IMR-90 (cell line): Measurements from ENCODE around the gene UNK. TPM values are rescaled to one million over a fixed set of nuclear protein-coding genes. Genes with fewer than 3 reads are reported as not detected.

ENCODE experiments used
- ATAC-seq: fragments of 200-7000 bp; cut with Tn5 transposase; 2 replicates; pipeline ENCODE4 v1.9.1; 2020; ENCODE audit warnings: low read depth, mild to moderate bottlenecking, moderate library complexity
- BruUV-seq: library from RNA; stranded (reverse); fragments of 400-500 nt; replicated peaks from 2 replicates; lab custom pipeline; 2021; lab: Mats Ljungman, UMichigan
- CTCF ChIA-PET: fragments of 300-600 bp; formaldehyde crosslinking; extraction: SDS; loops from one replicate; lab custom pipeline; 2021; ENCODE audit warnings: antibody characterized with exemption; lab: Yijun Ruan, JAX
- POLR2A ChIA-PET: fragments of 300-600 bp; sonication (Branson Sonifier 250); formaldehyde crosslinking; loops from one replicate; lab custom pipeline; 2022; ENCODE audit warnings: antibody characterized with exemption; ENCODE audit not compliant: unreplicated experiment; lab: Charles Lee
- DNase-seq: peaks from one replicate; pipeline ENCODE4 v3.0.0; 2013
- H2AFZ ChIP-seq: replicated peaks from 2 replicates; pipeline ENCODE3; 2013; ENCODE audit warnings: low read length, mild to moderate bottlenecking; ENCODE audit not compliant: poor library complexity
- H2AK5ac ChIP-seq: 2 replicates; pipeline ENCODE4 v1.6.1; 2013; ENCODE audit warnings: low read depth, low read length, inconsistent platforms
- H2AK9ac ChIP-seq: replicated peaks from 2 replicates; pipeline ENCODE3; 2013; ENCODE audit warnings: mild to moderate bottlenecking, low read depth, low read length, moderate library complexity; ENCODE audit not compliant: poor library complexity
- H2BK120ac ChIP-seq: 2 replicates; pipeline ENCODE4 v1.6.1; 2013; ENCODE audit warnings: low read depth, low read length, inconsistent platforms
- H2BK15ac ChIP-seq: 3 replicates; pipeline ENCODE4 v1.6.1; 2013; ENCODE audit warnings: low read depth, low read length, inconsistent platforms
- H2BK20ac ChIP-seq: 2 replicates; pipeline ENCODE4 v1.6.1; 2013; ENCODE audit warnings: low read depth, mild to moderate bottlenecking, inconsistent platforms, low read length, moderate library complexity
- H2BK5ac ChIP-seq: 2 replicates; pipeline ENCODE4 v1.6.1; 2013; ENCODE audit warnings: mild to moderate bottlenecking, low read depth, low read length, inconsistent platforms; ENCODE audit not compliant: poor library complexity, severe bottlenecking
- H3K14ac ChIP-seq: replicated peaks from 2 replicates; pipeline ENCODE4 v1.6.1; 2013; ENCODE audit warnings: low read depth, low read length, inconsistent platforms
- H3K18ac ChIP-seq: 2 replicates; pipeline ENCODE4 v1.6.1; 2013; ENCODE audit warnings: low read depth, low read length, control low read depth
- H3K23ac ChIP-seq: 2 replicates; pipeline ENCODE4 v1.6.1; 2013; ENCODE audit warnings: low read depth, low read length, inconsistent platforms
- H3K27ac ChIP-seq: 2 replicates; pipeline ENCODE4 v1.5.1; 2013; ENCODE audit warnings: mild to moderate bottlenecking, control low read depth, low read length; ENCODE audit not compliant: insufficient read depth
- H3K27me3 ChIP-seq: 2 replicates; pipeline ENCODE4 v1.6.1; 2013; ENCODE audit warnings: low read length; ENCODE audit not compliant: control insufficient read depth, insufficient read depth
- H3K36me3 ChIP-seq: 2 replicates; pipeline ENCODE4 v1.6.1; 2013; ENCODE audit warnings: low read length, mixed read lengths; ENCODE audit not compliant: control insufficient read depth, insufficient read depth
- H3K4ac ChIP-seq: 2 replicates; pipeline ENCODE4 v1.6.1; 2013; ENCODE audit warnings: low read depth, low read length, inconsistent platforms
- H3K4me1 ChIP-seq: 2 replicates; pipeline ENCODE4 v1.6.1; 2013; ENCODE audit warnings: low read length, mixed read lengths; ENCODE audit not compliant: control insufficient read depth, insufficient read depth
- H3K4me2 ChIP-seq: 2 replicates; pipeline ENCODE4 v1.6.1; 2013; ENCODE audit warnings: low read depth, mild to moderate bottlenecking, control low read depth, low read length, moderate library complexity
- H3K4me3 ChIP-seq: 2 replicates; pipeline ENCODE4 v1.5.1; 2013; ENCODE audit warnings: low read depth, mild to moderate bottlenecking, control low read depth, low read length, moderate library complexity; ENCODE audit not compliant: insufficient read depth
- H3K56ac ChIP-seq: 2 replicates; pipeline ENCODE4 v1.6.1; 2013; ENCODE audit warnings: low read length, inconsistent platforms; ENCODE audit not compliant: insufficient read depth; ENCODE audit errors: extremely low read depth
- H3K79me1 ChIP-seq, 2 experiments: 2 replicates each; pipeline ENCODE4 v1.6.1; 2013; ENCODE audit warnings: low read length in 2 of 2, inconsistent platforms in 1 of 2, low read depth in 1 of 2
- H3K9ac ChIP-seq: 2 replicates; pipeline ENCODE4 v1.6.1; 2013; ENCODE audit warnings: low read depth, low read length, control low read depth
- H3K9me1 ChIP-seq: 2 replicates; pipeline ENCODE4 v1.6.1; 2013; ENCODE audit warnings: low read length, inconsistent platforms; ENCODE audit not compliant: insufficient read depth
- H3K9me3 ChIP-seq: 2 replicates; pipeline ENCODE4 v1.6.1; 2013; ENCODE audit warnings: low read length; ENCODE audit not compliant: control insufficient read depth, insufficient read depth
- H4K20me1 ChIP-seq: 2 replicates; pipeline ENCODE4 v1.6.1; 2013; ENCODE audit warnings: low read length, inconsistent platforms; ENCODE audit not compliant: insufficient read depth
- H4K5ac ChIP-seq: 2 replicates; pipeline ENCODE4 v1.6.1; 2013; ENCODE audit warnings: mild to moderate bottlenecking, low read depth, low read length, control low read depth
- H4K8ac ChIP-seq, 2 experiments: 2 replicates each; pipeline ENCODE4 v1.6.1; 2013; ENCODE audit warnings: low read depth in 2 of 2, low read length in 2 of 2, control low read depth in 1 of 2, inconsistent platforms in 1 of 2
- H4K91ac ChIP-seq: 2 replicates; pipeline ENCODE4 v1.6.1; 2013; ENCODE audit warnings: low read depth, low read length, inconsistent platforms; ENCODE audit not compliant: insufficient read depth
- BHLHE40 ChIP-seq: fragments of 150-350 bp; IDR thresholded peaks from 2 replicates; pipeline ENCODE4 v1.6.1; 2016; ENCODE audit warnings: mild to moderate bottlenecking, low read depth, low read length
- CEBPB ChIP-seq: IDR thresholded peaks from 2 replicates; pipeline ENCODE4 v1.6.1; 2012; ENCODE audit warnings: low read depth, low read length, improper control_type of control experiment
- CHD1 ChIP-seq: IDR thresholded peaks from 2 replicates; pipeline ENCODE4 v1.6.1; 2012; ENCODE audit warnings: low read depth, low read length, improper control_type of control experiment
- CTCF ChIP-seq: conservative IDR thresholded peaks from 2 replicates; pipeline ENCODE4 v1.5.1; 2012; ENCODE audit warnings: mild to moderate bottlenecking, low read depth, low read length, improper control_type of control experiment
- ELK1 ChIP-seq: fragments of 150-350 bp; IDR thresholded peaks from 2 replicates; pipeline ENCODE4 v1.6.1; 2016; ENCODE audit warnings: low read depth, mild to moderate bottlenecking, low read length, moderate library complexity, borderline replicate concordance
- FOS ChIP-seq: fragments of 150-350 bp; IDR thresholded peaks from 2 replicates; pipeline ENCODE4 v1.6.1; 2016; ENCODE audit warnings: low read depth, low read length
- MAFK ChIP-seq: IDR thresholded peaks from 2 replicates; pipeline ENCODE4 v1.6.1; 2012; ENCODE audit warnings: low read depth, low read length, improper control_type of control experiment
- MAZ ChIP-seq: IDR thresholded peaks from 2 replicates; pipeline ENCODE4 v1.6.1; 2012; ENCODE audit warnings: low read depth, mild to moderate bottlenecking, low read length, improper control_type of control experiment, moderate library complexity, borderline replicate concordance
- MXI1 ChIP-seq: IDR thresholded peaks from 2 replicates; pipeline ENCODE4 v1.6.1; 2012; ENCODE audit warnings: low read depth, mild to moderate bottlenecking, low read length, moderate library complexity, borderline replicate concordance
- NFE2L2 ChIP-seq: fragments of 150-350 bp; IDR thresholded peaks from 2 replicates; pipeline ENCODE4 v1.6.1; 2016; ENCODE audit warnings: low read depth, mild to moderate bottlenecking, low read length
- POLR2A ChIP-seq: IDR thresholded peaks from 2 replicates; pipeline ENCODE4 v1.6.1; 2012; ENCODE audit warnings: mild to moderate bottlenecking, low read depth, low read length
- RAD21 ChIP-seq: IDR thresholded peaks from 2 replicates; pipeline ENCODE4 v1.6.1; 2012; ENCODE audit warnings: low read length, improper control_type of control experiment
- RCOR1 ChIP-seq: IDR thresholded peaks from 2 replicates; pipeline ENCODE4 v1.6.1; 2012; ENCODE audit warnings: mild to moderate bottlenecking, low read length, improper control_type of control experiment; ENCODE audit not compliant: insufficient replicate concordance
- RFX5 ChIP-seq: IDR thresholded peaks from 2 replicates; pipeline ENCODE4 v1.8.0; 2012; ENCODE audit warnings: low read depth, mild to moderate bottlenecking, low read length, moderate library complexity
- SMC3 ChIP-seq: fragments of 150-350 bp; IDR thresholded peaks from 2 replicates; pipeline ENCODE4 v1.6.1; 2016; ENCODE audit warnings: low read depth, mild to moderate bottlenecking, antibody characterized with exemption, low read length, moderate library complexity
- USF2 ChIP-seq: fragments of 150-350 bp; IDR thresholded peaks from 2 replicates; pipeline ENCODE4 v1.6.1; 2017; ENCODE audit warnings: mild to moderate bottlenecking, antibody characterized with exemption, low read length, low read depth
- WGBS, 2 experiments: methylation state at CpG; one replicate each; pipeline versions ENCODE4 v1.1.5 to v1.1.7; 2013; ENCODE audit warnings: missing lambda C conversion rate in 2 of 2; ENCODE audit not compliant: insufficient read length in 1 of 2; ENCODE audit errors: extremely low coverage in 2 of 2; 5-methylcytosine and 5-hydroxymethylcytosine counted together
- dilution Hi-C: fragments of 300-500 bp; cut with HindIII; formaldehyde crosslinking; loops from one replicate; pipeline ENCODE4 v1.14.3; 2018; ENCODE audit warnings: low sequenced_read_pairs; ENCODE audit not compliant: unreplicated experiment
- in situ Hi-C: fragments of 300-500 bp; cut with MboI; formaldehyde crosslinking; loops from 3 replicates; pipeline ENCODE4 v1.14.3; 2019; ENCODE audit warnings: low sequenced_read_pairs, inconsistent platforms, mixed read lengths
- intact Hi-C: fragments of 100-400 bp; cut with micrococcal nuclease; formaldehyde crosslinking; loops from 2 replicates; pipeline ENCODE4 v1.10.0; 2022
- polyA plus RNA-seq, 3 experiments: library from polyadenylated mRNA; depleted of rRNA; stranded (reverse); fragments of >200 nt; gene quantifications; 2 replicates each; pipeline ENCODE4 v1.2.3, GENCODE V29; 2012; ENCODE audit warnings: low replicate concordance in 1 of 3
- total RNA-seq: library from RNA; depleted of rRNA; stranded (reverse); fragments of >200 nt; gene quantifications from 2 replicates; pipeline ENCODE4 v1.2.3, GENCODE V29; 2012

The UNK gene
- total and polyA plus RNA-seq, 2 of the 4 experiments (the other 2 are of a cell fraction), result 15.4 to 17.3 TPM

GRCh38 chr17:75755990-75756389 is 28.6 kb upstream of the UNK start:
- in situ Hi-C loops (no loop called here), intact Hi-C loops (no loop called here)
- no peak overlapping the region for H3K27ac ChIP-seq

More at GRCh38 chr17:75755990-75756389, 28.6 kb upstream of the UNK start:
- H2BK20ac ChIP-seq, result no peak overlapping the region
- BruUV-seq, result no TSS peak
- H3K4me2 ChIP-seq, result no peak overlapping the region
- H4K20me1 ChIP-seq, result no peaks in the 10 kb centered on the region
- TF ChIP-seq ELK1, result no peak
- no peak for TF ChIP-seq CHD1
- no peak for TF ChIP-seq CEBPB
- no peak for TF ChIP-seq CTCF
- no peak for TF ChIP-seq RAD21
- TF ChIP-seq RFX5, result no peak
- TF ChIP-seq MAZ, result no peak
- no peak for TF ChIP-seq BHLHE40
- TF ChIP-seq NFE2L2, result no peak
- no peak for TF ChIP-seq MXI1
- no peak for TF ChIP-seq USF2
- no peak for TF ChIP-seq MAFK
- no peak for TF ChIP-seq SMC3
- no peak for TF ChIP-seq POLR2A
- TF ChIP-seq RCOR1, result no peak
- TF ChIP-seq FOS, result no peak
- H2AK5ac ChIP-seq, result no peak overlapping the region
- H3K9ac ChIP-seq, result no peak overlapping the region
- no peak overlapping the region for H3K56ac ChIP-seq
- no CpG with 5 or more reads among the region's 2 CpGs for WGBS, 2 experiments
- peaks cover 6% of the 10 kb centered on the region for H3K4me1 ChIP-seq
- H3K18ac ChIP-seq, result no peak overlapping the region
- no peak overlapping the region for H4K91ac ChIP-seq
- DNase-seq (no peak), ATAC-seq (no peak)
- H3K9me1 ChIP-seq, result peaks cover 3% of the 10 kb centered on the region; the same call in 1 of the 2 replicates
- no peak overlapping the region for H2BK5ac ChIP-seq
- H2AFZ ChIP-seq, result no peak overlapping the region
- dilution Hi-C loops, result no loop called here
- peak overlapping the region; percentile 76 for H2AK9ac ChIP-seq
- H3K23ac ChIP-seq, result no peak overlapping the region
- no peak overlapping the region for H4K8ac ChIP-seq
- no peaks in the 10 kb centered on the region for H3K9me3 ChIP-seq
- H3K79me1 ChIP-seq, result no peaks in the 10 kb centered on the region
- ChIA-PET CTCF (no interaction called here), POLR2A (interaction anchor here (0.5 kb wide), 1 partner anchor 20 kb away, joined by 3 read pairs; no protein-coding TSS in a partner anchor)
- no peaks in the 10 kb centered on the region; the same call in 1 of the 2 replicates for H3K27me3 ChIP-seq
- H3K4ac ChIP-seq, result no peak overlapping the region
- no peak overlapping the region for H4K5ac ChIP-seq
- H2BK120ac ChIP-seq, result no peak overlapping the region
- H3K36me3 ChIP-seq, result no peaks in the 10 kb centered on the region
- no peak overlapping the region for H2BK15ac ChIP-seq
- H3K14ac ChIP-seq, result no peak overlapping the region; the same call in 1 of the 2 replicates
- no peak overlapping the region for H3K4me3 ChIP-seq
